ACHN (cell line): Measurements from ENCODE around the gene HPCAL1.

Experiments
- DNase-seq: peaks from one replicate; pipeline ENCODE4 v3.0.0-alpha.2; 2015
- in situ Hi-C: cut with HindIII; loops from 2 replicates; pipeline ENCODE4 v1.10.0; 2017; ENCODE audit warnings: low sequenced_read_pairs, low pct_ligation_motif_present, low pct_unique_long_range_greater_than_20kb

The HPCAL1 gene

GRCh38 chr2:10400978-10401951, 98.6 kb downstream of the HPCAL1 start:
- DNase-seq = no peak
- in situ Hi-C loops = loop anchor here (25.0 kb wide), 1 partner anchor 139 kb away; no protein-coding TSS in a partner anchor

- DNase-seq = peak; percentile 25
- in situ Hi-C loops = loop anchor here (25.0 kb wide), 1 partner anchor 140 kb away; no protein-coding TSS in a partner anchor
Observed at GRCh38 chr2:10402062-10402585, 99.4 kb downstream of the HPCAL1 start.

GRCh38 chr2:10402653-10403215, 100.0 kb downstream of the HPCAL1 start:
- in situ Hi-C loops = loop anchor here (25.0 kb wide), 1 partner anchor 140 kb away; no protein-coding TSS in a partner anchor
- no peak for DNase-seq

GRCh38 chr2:10404324-10405143, 101.8 kb downstream of the HPCAL1 start:
- no peak for DNase-seq
- in situ Hi-C loops = loop anchor here (25.0 kb wide), 1 partner anchor 142 kb away; no protein-coding TSS in a partner anchor

- in situ Hi-C loops = loop anchor here (25.0 kb wide), 1 partner anchor 143 kb away; no protein-coding TSS in a partner anchor
- DNase-seq = peak; percentile 99
Observed at GRCh38 chr2:10405448-10405847, 102.7 kb downstream of the HPCAL1 start.

GRCh38 chr2:10406016-10406415, 103.3 kb downstream of the HPCAL1 start:
- peak; percentile 47 for DNase-seq
- in situ Hi-C loops = loop anchor here (25.0 kb wide), 1 partner anchor 144 kb away; no protein-coding TSS in a partner anchor

- no peak for DNase-seq
- in situ Hi-C loops = loop anchor here (25.0 kb wide), 1 partner anchor 144 kb away; no protein-coding TSS in a partner anchor
Observed at GRCh38 chr2:10406491-10407188, 103.9 kb downstream of the HPCAL1 start.

GRCh38 chr2:10407432-10407831, 104.7 kb downstream of the HPCAL1 start:
- DNase-seq = no peak
- in situ Hi-C loops = loop anchor here (25.0 kb wide), 1 partner anchor 145 kb away; no protein-coding TSS in a partner anchor

GRCh38 chr2:10407841-10408648, 105.3 kb downstream of the HPCAL1 start:
- in situ Hi-C loops = loop anchor here (25.0 kb wide), 1 partner anchor 146 kb away; no protein-coding TSS in a partner anchor
- peak; percentile 91 for DNase-seq

- in situ Hi-C loops = loop anchor here (25.0 kb wide), 1 partner anchor 147 kb away; no protein-coding TSS in a partner anchor
- DNase-seq = peak; percentile 89
Observed at GRCh38 chr2:10408649-10409579, 106.2 kb downstream of the HPCAL1 start.

- no peak for DNase-seq
- in situ Hi-C loops = loop anchor here (25.0 kb wide), 1 partner anchor 148 kb away; no protein-coding TSS in a partner anchor
Observed at GRCh38 chr2:10410001-10410822, 107.5 kb downstream of the HPCAL1 start.

GRCh38 chr2:10410823-10411437, 108.2 kb downstream of the HPCAL1 start:
- no peak for DNase-seq
- in situ Hi-C loops = loop anchor here (25.0 kb wide), 1 partner anchor 149 kb away; no protein-coding TSS in a partner anchor

GRCh38 chr2:10411557-10411956, 108.9 kb downstream of the HPCAL1 start:
- in situ Hi-C loops = loop anchor here (25.0 kb wide), 1 partner anchor 149 kb away; no protein-coding TSS in a partner anchor
- DNase-seq = no peak

GRCh38 chr2:10412380-10412779, 109.7 kb downstream of the HPCAL1 start:
- DNase-seq = peak; percentile 64
- in situ Hi-C loops = loop anchor here (25.0 kb wide), 1 partner anchor 150 kb away; no protein-coding TSS in a partner anchor
